Camera-type eye (tissue), 1 donor: ENCODE measurements around the gene NOX4. TPM values are rescaled to one million over a fixed set of nuclear protein-coding genes. Genes with fewer than 3 reads are reported as not detected.

Experiments used
- total RNA-seq: library from RNA; depleted of rRNA; stranded (reverse); fragments of >200 nt; gene quantifications from one replicate; pipeline ENCODE4 v1.2.3, GENCODE V29; 2014

NOX4 gene
- total RNA-seq: 8.2 TPM

GRCh38 chr11:89490981-89491690 lies at the start of gene NOX4:
NOX4 (minus strand) TSS chr11:89491375; CDS start chr11:89491246, 129 bp downstream.

Other genes with a start within 250 kb of the NOX4 start
- gene TRIM77, start 218.9 kb upstream of the NOX4 start, total RNA-seq: not detected